ENCODE results near the gene ARHGDIB.

The ARHGDIB gene

DNA sequence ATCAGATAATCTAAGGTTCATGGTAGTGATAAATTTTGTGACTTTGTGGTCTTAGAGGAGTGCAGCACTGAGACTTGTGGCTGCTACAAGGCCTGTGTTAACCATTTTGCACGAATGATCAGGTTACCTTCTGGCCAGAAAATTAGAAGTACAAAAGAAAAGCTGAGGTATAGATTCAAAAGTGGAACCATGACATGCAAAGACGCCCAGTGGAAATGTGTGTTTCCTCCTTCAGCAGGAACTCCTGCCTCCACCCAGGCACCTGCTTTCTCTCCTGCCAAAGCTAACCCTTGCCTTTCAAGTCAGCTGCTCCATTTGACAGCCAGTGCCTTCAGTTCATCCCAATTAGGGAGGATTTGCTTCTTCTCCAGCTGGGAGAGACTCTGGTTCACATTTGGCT, 21.6 kb upstream of the ARHGDIB start:
- DNase-seq (ENCODE audit: low read depth in 2 of 2): no peak

DNA sequence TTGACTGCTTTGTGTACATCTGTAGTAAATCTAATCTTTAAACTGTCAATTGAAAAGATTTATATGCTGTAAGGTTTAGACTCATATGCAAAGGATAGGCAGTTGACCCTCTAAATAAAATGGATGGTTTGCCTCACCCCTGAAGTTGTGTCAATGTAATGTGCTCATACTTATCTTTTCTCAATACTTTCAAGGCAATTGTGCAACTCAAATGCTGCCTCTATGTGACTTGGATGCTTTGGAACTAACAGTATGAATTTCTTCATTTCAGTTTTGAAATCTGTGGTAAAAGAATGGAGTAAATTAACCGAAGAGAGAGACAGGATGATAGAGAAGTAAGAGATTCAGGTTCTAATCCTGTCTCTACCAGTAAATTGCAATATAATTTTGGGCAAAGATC, 21.2 kb upstream of the ARHGDIB start:
- no peak for DNase-seq (ENCODE audit: low read depth in 2 of 2)

DNA sequence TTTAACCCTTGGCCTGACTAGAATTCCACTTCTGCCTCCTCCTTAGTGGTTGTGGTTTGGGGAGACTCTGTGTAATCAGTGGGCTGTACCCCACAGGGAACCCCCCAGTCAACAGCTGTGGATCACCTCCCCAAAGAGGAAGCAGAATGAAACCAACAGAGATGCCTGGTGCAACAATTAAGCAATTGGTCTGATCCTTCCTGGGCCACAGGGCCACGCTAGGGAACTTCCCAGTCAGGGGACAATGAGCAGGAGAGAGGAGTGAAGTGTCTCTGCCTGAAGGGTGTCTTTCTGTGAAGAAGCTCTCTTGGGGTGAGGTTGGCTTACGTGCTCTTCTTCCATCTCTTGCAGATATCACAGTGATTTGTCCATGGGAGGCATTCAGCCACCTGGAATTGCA, 19.6 kb upstream of the ARHGDIB start:
- no peak for DNase-seq (ENCODE audit: low read depth in 2 of 2)

DNA sequence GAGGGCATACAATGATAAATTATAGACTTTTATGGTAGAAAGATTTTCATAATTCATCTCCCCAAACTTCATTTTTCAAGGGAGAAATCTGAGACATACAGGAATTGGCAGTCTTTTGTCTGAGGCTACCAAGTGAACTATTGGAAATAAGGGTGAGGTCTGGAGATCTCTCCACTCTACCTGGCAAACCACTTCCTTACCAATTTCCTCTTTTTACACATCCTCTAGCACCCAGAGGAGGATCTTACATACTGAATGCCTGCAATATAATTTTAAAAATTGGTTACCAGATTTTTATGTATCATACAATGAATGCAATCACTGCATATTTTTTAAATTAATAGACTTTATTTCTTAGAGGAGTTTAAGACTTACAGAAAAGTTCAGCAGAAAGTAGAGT, 18.1 kb upstream of the ARHGDIB start:
- DNase-seq (ENCODE audit: low read depth in 2 of 2): no peak

DNA sequence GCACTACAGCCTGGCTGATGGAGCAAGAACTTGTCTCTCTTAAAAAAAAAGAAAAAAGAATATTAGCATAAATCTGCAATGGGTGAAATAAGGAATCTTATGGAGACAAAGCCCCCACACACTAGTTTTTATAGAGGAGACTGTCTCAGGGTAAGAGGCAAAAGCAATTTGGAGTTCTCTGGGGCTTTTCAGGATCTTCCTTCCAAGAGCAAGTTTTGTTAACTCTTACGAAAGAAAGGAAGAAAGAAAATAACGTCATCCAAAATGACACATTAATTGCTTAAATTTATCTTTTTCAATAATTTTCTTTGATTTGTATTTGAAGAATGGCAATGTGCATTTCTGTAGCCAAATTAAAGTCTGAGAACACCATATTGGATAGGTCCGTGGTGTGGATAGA, 15.3 kb upstream of the ARHGDIB start:
- DNase-seq (ENCODE audit: low read depth in 2 of 2): no peak

DNA sequence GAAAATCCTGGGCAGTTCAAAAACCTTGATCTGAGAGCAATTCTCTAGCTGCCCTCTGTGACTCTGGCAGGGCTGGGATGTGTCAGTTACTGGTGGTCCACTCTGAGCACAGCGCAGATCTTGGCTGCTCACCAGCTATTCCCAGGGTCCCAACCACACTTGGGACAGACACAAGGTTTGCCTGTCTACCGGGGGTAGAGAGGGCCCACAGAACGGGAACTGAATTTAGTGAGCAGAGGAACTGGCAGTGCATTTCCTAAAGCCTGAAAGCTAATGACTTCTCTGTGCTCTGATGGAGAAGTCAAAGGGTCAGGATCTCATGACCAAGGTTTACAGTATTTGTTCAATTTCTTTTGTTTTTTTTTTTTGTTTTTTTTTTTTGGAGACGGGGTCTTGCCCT, 14.1 kb upstream of the ARHGDIB start:
- no peak for DNase-seq (ENCODE audit: low read depth in 2 of 2)

DNA sequence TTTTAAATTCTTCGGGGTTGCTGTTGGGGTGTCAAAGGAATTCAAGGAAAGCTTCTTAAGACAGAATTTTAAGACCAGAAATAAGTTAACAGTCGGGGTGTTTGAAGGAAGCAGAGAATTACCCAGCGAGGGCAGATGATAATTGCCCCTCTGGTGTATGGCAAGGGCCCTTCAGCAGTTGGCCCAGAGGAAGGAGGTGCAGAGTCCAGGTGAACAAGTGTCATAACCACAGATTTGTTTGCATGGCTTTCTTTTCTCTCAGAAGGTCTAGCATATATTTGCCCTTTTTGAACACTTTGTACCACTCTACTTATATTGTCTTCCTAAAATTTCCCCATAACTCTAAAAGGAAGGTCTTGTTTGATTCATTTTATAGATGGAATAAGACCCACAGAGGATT, 13.2 kb upstream of the ARHGDIB start:
- no peak for DNase-seq (ENCODE audit: low read depth in 2 of 2)

DNA sequence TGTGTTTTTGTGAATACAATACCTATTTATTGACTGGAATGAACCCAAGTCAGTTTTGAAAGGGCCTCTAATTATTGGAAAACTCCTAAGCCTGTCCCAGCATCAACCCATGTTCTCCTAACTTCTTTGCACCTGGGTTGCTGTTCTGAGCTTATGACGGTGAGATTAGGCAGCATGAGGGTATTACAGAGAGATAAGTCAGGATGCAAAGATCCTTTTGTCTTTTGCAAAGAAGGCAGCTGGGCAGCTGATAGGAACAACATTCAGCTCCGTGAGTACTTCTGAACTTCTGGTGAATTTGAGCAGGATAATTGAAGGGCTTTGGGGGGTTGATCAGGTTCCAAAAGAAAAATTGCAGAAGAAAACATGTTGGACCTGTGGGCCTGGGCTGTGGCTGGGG, 11.4 kb upstream of the ARHGDIB start, which contains the start of gene PDE6H:
Gene PDE6H (plus strand): TSS at position 227 of the 400 bp plus-strand sequence. CDS start 4,971 bp downstream, outside the sequence.
- DNase-seq (ENCODE audit: low read depth in 2 of 2): no peak

DNA sequence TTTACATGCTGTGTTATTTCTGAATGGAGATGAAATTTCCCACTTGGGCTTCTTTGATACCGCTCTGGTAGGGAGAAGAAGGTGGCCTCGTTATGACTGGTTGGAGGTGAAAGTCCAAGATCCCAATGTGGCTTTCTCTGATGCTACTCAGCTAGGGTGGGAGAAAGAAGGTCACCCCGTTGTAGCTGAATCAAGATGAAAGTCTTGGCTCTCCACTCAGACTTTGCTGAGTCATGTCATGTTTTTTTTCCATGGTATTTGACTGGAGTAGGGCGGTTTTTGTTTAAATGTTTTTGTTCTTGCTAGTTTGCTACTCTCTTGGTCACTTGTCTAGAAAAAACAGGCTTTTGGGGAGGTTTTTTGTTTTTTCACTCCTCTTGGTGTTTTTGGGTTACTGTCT, 9.1 kb upstream of the ARHGDIB start:
- no peak for DNase-seq (ENCODE audit: low read depth in 2 of 2)

DNA sequence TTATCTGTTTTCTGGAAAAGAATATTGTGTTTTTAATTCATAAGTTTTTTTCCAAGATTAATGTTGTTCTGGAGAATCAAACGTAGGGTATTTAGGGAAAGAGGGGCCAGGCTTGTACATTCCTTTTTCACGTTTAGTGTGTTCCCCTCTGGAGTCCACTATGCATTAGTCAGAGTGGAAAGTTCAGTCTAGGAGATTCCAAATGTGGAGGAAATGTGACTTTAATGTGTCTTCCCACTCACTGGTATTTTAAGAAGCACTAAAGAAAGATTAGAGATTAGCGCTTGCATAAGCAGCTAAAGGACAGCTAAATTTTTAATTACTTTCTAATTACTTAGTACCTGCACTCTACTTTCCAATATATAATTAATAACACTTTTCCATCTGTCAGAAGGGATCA, 7.1 kb upstream of the ARHGDIB start:
- DNase-seq (ENCODE audit: low read depth in 2 of 2): no peak

DNA sequence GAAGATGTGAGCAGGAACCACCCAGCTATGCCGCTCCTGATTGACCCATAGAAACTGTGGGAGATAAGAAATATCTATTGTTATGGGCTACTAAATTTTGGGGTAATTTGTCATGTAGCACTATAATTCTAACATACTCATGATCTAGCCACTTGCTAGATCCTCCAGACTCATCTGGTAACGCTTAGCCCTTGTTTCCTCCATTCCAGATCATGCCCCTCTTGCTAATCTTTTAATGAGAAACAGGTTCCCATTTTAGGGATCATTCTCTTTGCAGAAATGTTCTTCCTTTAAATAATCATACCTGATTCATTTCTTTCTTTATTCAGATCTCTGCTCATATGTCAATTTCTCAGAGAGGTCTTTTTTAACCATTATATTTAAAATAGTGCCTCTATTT, 3.8 kb upstream of the ARHGDIB start:
- DNase-seq (ENCODE audit: low read depth in 2 of 2): no peak

DNA sequence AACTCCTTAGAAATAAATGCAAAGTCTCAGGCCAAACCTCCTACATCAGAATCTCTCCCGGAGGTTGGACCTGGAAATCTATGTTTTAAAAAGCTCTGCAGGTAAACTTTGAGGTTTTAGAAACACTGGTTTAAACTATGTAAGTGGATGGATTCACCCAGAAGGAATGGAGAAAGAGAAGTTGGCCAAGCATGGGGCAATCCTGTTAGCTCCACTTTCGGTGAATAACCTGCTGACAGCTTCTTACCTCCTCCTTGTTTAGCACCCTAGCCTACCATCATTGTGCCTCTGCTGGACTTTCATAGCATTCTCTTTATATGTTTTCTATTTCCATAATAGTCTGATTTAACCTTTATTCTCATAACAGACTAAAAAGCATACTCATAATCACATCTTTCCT, 3.0 kb upstream of the ARHGDIB start:
- no peak for DNase-seq (ENCODE audit: low read depth in 2 of 2)

DNA sequence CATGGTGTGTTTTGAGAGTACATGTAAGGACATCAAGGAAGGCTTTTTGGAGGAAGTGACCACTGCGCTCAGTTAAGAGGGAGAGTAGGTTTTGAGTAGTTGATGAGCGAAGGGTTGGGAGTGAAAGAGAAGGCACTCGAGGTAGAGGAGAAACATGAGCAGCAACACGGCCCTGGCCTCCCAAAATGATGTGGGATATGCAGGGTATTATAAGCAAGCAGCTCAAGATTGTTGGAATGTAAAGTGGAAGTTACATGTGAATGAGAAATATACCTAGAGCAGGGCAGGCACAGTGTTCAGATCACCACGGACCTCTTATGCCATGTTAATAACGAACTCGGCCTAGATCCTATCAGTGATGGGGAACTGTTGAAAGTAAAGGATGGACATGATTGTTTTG, 2.1 kb upstream of the ARHGDIB start:
- no peak for DNase-seq (ENCODE audit: low read depth in 2 of 2)

DNA sequence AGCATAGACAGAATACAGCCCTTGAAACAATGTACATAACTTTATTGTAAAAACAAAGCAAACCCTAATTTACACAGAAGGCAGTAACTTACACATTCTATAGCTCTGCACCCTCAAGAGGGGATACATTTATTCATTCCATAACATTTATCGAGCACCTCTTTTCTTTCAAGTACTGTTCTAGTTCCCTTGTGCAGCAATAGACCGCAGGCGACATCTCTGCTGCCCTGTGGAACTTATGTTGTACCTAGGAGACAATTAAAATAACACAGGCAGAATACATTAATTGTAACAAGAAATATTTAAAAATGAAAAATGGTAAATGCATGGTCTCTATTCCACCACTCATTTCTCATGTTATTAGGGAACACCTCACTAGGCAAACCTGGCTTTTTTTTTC, 1.4 kb upstream of the ARHGDIB start:
- DNase-seq (ENCODE audit: low read depth in 2 of 2): no peak

DNA sequence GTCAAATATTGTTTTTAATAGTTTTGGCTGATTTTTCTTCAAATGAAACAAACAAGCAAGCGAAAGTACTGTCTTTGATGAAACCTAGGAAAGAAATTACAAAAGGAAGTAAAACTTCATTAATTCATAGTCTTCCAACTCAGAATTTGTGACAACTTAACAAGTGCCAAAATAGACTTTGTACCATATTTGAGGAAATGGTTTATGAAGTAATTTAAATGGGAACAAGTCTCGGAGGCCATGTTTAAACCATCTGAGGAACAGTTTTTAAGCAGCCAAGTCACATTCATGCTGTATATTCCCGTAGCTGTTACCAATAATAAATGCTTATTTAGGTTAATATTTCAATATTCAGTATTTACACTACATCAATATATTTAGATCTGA, 745 bp upstream of the ARHGDIB start:
- no peak for DNase-seq (ENCODE audit: low read depth in 2 of 2)

DNA sequence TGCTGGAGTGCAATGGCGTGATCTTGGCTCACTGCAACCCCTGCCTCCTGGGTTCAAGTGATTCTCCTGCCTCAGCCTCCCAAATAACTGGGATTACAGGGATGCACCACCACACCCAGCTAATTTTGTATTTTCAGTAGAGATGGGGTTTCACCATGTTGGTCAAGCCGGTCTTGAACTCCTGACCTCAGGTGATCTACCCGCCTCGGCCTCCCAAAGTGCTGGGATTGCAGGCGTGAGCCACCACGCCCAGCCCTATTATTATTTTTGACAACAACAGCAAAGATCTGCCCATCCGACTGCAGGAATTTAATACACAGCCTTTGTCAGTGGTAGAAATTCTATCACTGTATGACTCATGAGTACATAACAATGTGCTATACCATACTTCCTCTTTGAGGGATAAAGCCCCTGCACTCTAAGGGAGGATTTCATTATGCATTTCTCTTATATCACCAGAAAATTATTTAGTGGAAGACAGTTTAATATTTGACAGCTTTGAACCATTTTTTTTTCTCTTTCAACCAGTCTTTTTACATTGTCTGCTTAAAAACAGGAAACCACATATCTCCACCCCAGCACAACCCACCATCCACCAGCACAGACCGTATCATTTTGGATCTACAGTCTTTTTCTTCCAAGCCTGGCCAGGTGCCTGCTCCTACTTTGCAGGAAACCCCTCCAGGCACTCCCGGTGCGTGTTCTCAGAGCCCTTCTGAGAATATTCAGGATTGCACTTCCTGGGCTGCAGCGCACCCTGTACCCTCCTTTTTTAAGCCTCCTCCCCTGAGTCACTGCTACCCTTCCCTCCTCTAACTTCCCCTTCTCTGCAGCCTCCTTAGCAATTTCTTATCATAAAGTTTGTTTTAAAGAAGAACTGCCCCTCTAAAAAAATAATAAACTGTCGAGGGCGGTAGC, 594 bp downstream of the ARHGDIB start:
- DNase-seq (ENCODE audit: low read depth in 2 of 2): no peak

DNA sequence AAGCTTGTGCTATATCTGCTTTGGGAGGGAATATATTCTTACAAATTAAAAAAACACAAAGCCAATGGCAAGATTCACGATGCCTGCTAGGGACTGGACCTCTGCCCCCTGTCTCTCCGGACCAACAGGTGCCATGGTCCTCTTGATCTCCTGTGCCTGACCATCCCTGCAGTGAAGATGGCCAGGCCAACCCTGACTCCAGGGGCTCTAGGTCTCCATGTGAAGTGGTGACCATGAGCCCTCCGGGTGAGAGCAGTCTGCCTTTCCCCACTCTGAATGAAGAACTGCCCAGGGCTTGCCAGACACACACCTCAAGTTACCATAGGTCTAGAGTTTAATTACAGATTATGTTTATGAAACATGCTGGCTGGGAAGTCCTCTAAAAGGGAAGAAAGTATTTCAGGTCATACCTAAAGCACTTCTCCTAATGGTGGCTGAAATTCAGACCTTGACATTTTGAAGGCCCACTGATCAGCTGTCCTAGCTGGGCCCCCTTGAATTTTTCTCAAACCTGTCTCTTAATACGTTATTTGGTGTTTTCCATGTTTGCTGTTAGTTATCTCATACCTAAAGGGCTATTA, 1.4 kb downstream of the ARHGDIB start:
- DNase-seq (ENCODE audit: low read depth in 2 of 2): no peak

DNA sequence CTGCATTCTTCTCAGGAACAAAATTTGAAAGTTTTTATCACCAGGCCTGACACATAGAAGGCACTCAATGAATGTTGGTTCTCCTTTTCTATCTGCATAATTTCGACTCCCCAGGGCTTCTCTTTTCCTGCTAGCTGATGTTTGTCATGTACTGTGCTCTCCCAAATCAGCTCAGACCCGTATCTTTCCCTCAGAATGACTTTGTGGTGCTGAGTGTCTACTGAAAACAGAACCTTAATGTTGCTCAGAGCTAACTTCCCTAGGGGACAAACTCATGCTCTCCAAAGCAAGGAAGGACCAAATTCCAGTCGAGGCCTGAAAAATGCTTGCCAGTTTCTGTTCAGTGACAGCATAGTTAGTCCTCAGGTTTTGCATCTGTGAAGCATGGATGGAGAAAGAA, 1.9 kb downstream of the ARHGDIB start:
- DNase-seq (ENCODE audit: low read depth in 2 of 2): no peak

DNA sequence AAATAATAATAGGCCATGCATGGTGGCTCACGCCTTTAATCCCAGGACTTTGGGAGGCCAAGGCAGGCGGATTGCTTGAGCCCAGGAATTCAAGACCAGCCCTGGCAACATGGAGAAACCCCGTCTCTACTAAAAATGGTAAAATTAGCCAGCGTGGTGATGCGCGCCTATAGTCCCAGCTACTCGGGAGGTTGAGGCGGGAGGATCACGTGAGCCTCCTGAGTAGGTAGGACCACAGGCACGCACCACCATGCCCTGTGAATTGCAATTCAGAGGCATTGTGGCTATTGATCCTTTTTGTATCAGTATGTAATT, 2.3 kb downstream of the ARHGDIB start:
- DNase-seq (ENCODE audit: low read depth in 2 of 2): no peak

DNA sequence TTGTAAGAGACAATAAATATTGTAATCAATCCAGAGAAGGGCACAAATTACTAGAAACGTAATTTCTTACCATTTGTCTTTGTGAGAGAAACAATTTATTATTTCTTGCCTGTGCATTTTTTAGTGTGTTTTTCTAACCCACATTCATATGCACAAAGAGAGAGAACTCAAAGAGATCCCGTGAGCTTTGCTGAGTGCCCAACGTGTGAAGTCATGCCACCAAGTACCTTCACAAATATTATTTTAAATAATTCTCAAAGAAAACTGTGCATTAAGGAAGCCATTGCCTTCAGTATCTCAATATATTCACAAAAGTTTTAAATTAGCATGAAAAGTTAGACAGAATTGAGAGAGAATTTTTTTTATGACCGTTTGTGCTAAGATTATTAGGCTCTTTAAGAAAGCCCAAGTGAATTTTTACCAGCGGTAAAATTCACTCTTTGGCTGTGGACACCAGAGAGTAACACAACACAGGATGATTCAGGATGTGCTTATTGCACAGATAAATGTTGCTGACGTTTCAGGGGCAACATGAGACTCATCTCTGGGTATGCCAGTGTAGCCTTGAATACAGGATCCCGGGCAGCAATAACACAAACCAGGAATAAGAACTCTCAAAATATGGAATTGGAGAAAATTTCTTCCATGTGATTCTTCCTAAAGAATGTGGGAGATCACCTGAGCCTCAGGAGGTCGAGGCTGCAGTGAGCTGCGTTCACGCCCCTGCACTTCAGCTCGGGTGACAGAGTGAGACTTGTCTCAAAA, 2.9 kb downstream of the ARHGDIB start:
- no peak for DNase-seq (ENCODE audit: low read depth in 2 of 2)

DNA sequence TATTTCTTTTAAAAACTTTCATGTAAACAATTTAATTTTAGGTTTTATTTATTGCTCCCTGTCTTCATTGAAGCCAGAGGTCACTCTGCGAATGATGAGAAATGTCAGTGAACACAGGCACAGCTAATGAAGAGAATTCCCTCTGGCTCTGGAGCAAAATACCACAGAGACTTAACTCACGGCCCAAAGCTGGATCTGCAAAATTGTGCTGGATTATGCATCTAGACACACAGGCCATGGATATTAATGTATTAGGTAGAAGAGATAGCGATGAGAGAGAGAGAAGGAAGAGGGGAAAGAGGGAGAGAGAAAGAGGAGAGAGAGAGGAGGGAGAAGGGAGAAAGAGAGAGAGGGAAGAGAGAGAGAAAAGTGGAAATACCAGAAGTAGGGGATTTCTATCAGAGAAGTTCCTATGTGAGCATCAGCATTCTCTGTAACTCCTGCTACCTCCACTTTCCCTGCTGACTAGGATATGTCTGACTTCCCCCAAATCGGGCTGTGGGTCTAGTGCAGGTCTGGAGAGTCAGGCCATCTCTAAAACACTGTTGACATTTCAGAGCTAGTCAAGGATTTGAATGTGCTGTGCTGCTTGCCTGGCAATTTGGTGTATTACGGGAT, 3.7 kb downstream of the ARHGDIB start:
- DNase-seq (ENCODE audit: low read depth in 2 of 2): no peak

DNA sequence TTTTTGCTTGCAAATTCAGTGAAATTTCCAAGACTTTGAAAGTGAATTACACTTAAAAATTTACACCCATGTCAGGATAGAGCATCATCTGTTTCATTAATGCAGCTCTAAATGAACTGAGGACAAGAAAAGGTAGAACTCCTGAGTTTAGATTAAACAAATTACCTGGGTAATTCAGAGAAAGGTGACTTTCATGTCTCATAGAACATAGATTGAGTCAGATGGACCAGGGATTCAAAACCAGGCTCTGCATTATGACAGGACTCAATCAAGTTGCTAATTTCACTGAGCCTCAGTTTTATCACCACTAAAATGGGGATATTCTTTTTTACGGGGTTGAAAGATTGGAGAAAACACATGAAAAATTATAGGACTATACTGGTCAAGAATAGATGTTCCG, 4.5 kb downstream of the ARHGDIB start:
- DNase-seq (ENCODE audit: low read depth in 2 of 2): no peak
